DOHH2 (cell line): ENCODE results near the gene NKG7.

Experiments
- CTCF ChIP-seq: fragments of 200-600 bp; sonication (generic); IDR thresholded peaks from one replicate; pipeline ENCODE4 v1.5.1; 2014; ENCODE audit warnings: antibody characterized with exemption, mild to moderate bottlenecking, low read depth, low read length; ENCODE audit not compliant: poor library complexity, severe bottlenecking
- EZH2phosphoT487 ChIP-seq: fragments of 200-600 bp; sonication (generic); IDR thresholded peaks from 2 replicates; pipeline ENCODE4 v1.6.1; 2017; ENCODE audit warnings: borderline replicate concordance, mild to moderate bottlenecking, antibody characterized with exemption, low read length, moderate library complexity, mixed read lengths

GRCh38 chr19:51342631-51343569 lies 29.6 kb downstream of the NKG7 start:
- no peak for TF ChIP-seq CTCF
- no peak for TF ChIP-seq EZH2phosphoT487
